ENCODE results near the gene CXCR4.

GRCh38 chr2:136112317-136113208 lies 5.4 kb downstream of the CXCR4 start:
- TF ChIP-seq CTCF (IDR thresholded peaks at IDR 0.05; ENCODE audit: borderline replicate concordance, extremely low read depth, low read length, poor library complexity, severe bottlenecking) (no peak), EZH2 (IDR thresholded peaks at IDR 0.05; ENCODE audit: borderline replicate concordance, low read depth, low read length, severe bottlenecking) (no peak)

All from DND-41 (cell line).